HG03469 (cell line): ENCODE measurements around the gene SMAD3.
A peak's percentile ranks its signal among the peaks of the same experiment; 100 is the strongest.

Source experiments
- ATAC-seq: cut with Tn5 transposase; IDR thresholded peaks from one replicate; pipeline ENCODE4 v1.9.1; 2021; ENCODE audit warnings: mild to moderate bottlenecking, moderate library complexity, moderate number of reproducible peaks; ENCODE audit not compliant: unreplicated experiment

SMAD3 gene

GRCh38 chr15:67124911-67125588 lies 59.6 kb downstream of the SMAD3 start:
- no peak for ATAC-seq

- ATAC-seq = no peak
Observed at GRCh38 chr15:67125589-67126502, 60.4 kb downstream of the SMAD3 start.

- no peak for ATAC-seq
Observed at GRCh38 chr15:67126551-67127330, 61.3 kb downstream of the SMAD3 start.

GRCh38 chr15:67127331-67127664 lies 61.9 kb downstream of the SMAD3 start:
- ATAC-seq = no peak

- no peak for ATAC-seq
Observed at GRCh38 chr15:67127965-67128364, 62.6 kb downstream of the SMAD3 start.

GRCh38 chr15:67130166-67130565 lies 64.8 kb downstream of the SMAD3 start:
- no peak for ATAC-seq

GRCh38 chr15:67130673-67131601 lies 65.5 kb downstream of the SMAD3 start:
- ATAC-seq = no peak

GRCh38 chr15:67132276-67132675 lies 66.9 kb downstream of the SMAD3 start:
- ATAC-seq = no peak

GRCh38 chr15:67133026-67133425 lies 67.6 kb downstream of the SMAD3 start:
- no peak for ATAC-seq

- no peak for ATAC-seq
Observed at GRCh38 chr15:67133738-67134066, 68.3 kb downstream of the SMAD3 start.

GRCh38 chr15:67134067-67134838 lies 68.9 kb downstream of the SMAD3 start:
- ATAC-seq = peak; percentile 51

GRCh38 chr15:67134871-67135492 lies 69.6 kb downstream of the SMAD3 start:
- ATAC-seq = no peak

- no peak for ATAC-seq
Observed at GRCh38 chr15:67135494-67135893, 70.1 kb downstream of the SMAD3 start.

- ATAC-seq = no peak
Observed at GRCh38 chr15:67136802-67137201, 71.4 kb downstream of the SMAD3 start.

GRCh38 chr15:67137319-67137718 lies 71.9 kb downstream of the SMAD3 start:
- ATAC-seq = no peak

GRCh38 chr15:67137951-67138848 lies 72.8 kb downstream of the SMAD3 start:
- ATAC-seq = no peak

GRCh38 chr15:67138891-67139855 lies 73.8 kb downstream of the SMAD3 start:
- no peak for ATAC-seq
